C4-2B (cell line): ENCODE results near the gene EVC.

Experiments used
- H3K27ac ChIP-seq: fragments of 450-650 bp; 2 replicates; pipeline ENCODE4 v1.5.1; 2017
- CTCF ChIP-seq: fragments of 450-650 bp; conservative IDR thresholded peaks from 2 replicates; pipeline ENCODE4 v1.5.1; 2017; ENCODE audit warnings: mild to moderate bottlenecking
- ZFX ChIP-seq: fragments of 450-650 bp; IDR thresholded peaks from 2 replicates; pipeline ENCODE4 v1.6.1; 2017

EVC gene

GRCh38 chr4:5757536-5757935 is 46.5 kb downstream of the EVC start:
- no peak overlapping the region for H3K27ac ChIP-seq
- TF ChIP-seq CTCF (no peak), ZFX (no peak)

- H3K27ac ChIP-seq: no peak overlapping the region
- TF ChIP-seq CTCF: no peak
- no peak for TF ChIP-seq ZFX
Measured at GRCh38 chr4:5757954-5758353, 47.0 kb downstream of the EVC start.

GRCh38 chr4:5758741-5759140 is 47.7 kb downstream of the EVC start:
- TF ChIP-seq CTCF (no peak), ZFX (no peak)
- H3K27ac ChIP-seq: no peak overlapping the region

- no peak overlapping the region for H3K27ac ChIP-seq
- TF ChIP-seq ZFX (no peak), CTCF (no peak)
Measured at GRCh38 chr4:5759236-5760075, 48.5 kb downstream of the EVC start.

- no peak for TF ChIP-seq CTCF
- TF ChIP-seq ZFX: no peak
- no peak overlapping the region for H3K27ac ChIP-seq
Measured at GRCh38 chr4:5760246-5760645, 49.2 kb downstream of the EVC start.

- TF ChIP-seq ZFX: no peak
- TF ChIP-seq CTCF: no peak
- H3K27ac ChIP-seq: no peak overlapping the region
Measured at GRCh38 chr4:5760936-5761480, 50.0 kb downstream of the EVC start.

GRCh38 chr4:5770051-5770450 is 59.0 kb downstream of the EVC start:
- no peak overlapping the region for H3K27ac ChIP-seq
- no peak for TF ChIP-seq ZFX
- TF ChIP-seq CTCF: no peak
